ENCODE data around the gene SFT2D3.
"Not testable (repeated sequence)": the region's sequence is repeated elsewhere in the genome, so short reads cannot be mapped to it uniquely, and the experiment has no call there.

SFT2D3 gene

DNA sequence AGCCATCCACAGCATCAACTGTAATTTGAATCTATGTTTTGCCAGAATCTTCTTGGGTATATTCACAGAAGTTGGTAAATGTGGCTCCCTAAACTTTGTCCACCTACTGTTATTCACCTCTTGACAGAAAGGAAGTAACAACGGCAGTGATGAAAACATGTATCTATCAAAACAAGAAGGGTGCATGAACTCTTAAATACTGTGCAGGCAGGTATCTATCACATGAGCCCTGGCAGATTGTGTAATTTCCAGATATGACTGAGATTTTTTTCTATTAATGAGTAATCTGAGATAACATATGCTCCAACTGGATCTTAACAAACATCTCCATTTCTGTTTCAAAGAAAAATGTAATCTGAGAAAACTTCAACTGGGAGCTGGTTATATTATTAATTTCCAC is 36.6 kb downstream of the SFT2D3 start:
- no peak for DNase-seq

GRCh38 chr2:127739800-127740199 is 38.5 kb downstream of the SFT2D3 start:
- DNase-seq, result no peak

- DNase-seq, result no peak
Observed at GRCh38 chr2:127740665-127741288, 39.5 kb downstream of the SFT2D3 start.

GRCh38 chr2:127743477-127744026 is 42.3 kb downstream of the SFT2D3 start:
- no peak for DNase-seq

DNA sequence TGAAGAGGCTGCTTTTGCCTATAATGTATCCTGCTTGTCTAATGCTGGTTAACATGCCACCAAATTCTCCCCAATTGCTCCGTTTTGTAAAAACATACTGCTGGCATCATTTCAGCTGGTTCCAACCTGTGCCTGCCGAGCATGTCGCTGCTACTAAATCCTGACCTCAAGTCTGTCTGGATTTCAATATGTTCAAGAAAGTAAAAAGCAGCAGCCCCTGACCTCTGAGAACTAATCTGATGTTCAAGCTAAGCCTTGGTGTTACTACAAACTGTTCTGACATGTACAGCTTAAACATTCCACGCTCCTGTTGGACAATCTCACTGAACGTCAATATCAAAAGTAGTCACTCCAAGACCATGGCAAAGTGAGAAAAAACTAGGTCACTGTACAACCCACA is 46.3 kb downstream of the SFT2D3 start:
- no peak for DNase-seq

DNA sequence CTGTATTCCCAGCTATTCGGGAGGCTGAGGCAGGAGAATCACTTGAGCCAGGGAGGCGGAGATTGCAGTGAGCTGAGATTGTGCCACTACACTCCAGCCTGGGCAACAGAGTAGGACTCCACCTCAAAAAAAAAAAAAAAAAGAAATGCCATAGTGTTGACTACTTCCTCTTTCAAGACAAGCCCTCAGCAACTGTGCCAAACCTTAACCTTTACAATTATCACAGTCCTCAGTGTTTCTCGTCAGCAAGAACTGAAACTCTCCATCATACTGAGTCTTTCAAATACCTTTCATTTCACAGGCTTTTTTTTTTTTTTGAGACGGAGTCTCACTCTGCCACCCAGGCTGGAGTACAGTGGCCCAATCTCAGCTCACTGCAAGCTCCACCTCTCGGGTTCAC is 48.2 kb downstream of the SFT2D3 start:
- DNase-seq, result not testable (repeated sequence)

GRCh38 chr2:127753374-127753773 is 52.1 kb downstream of the SFT2D3 start:
- DNase-seq, result no peak

GRCh38 chr2:127754186-127754585 is 52.9 kb downstream of the SFT2D3 start:
- no peak for DNase-seq
